CD4-positive, CD25-positive, alpha-beta regulatory T cell (primary cell): ENCODE data around the gene MUSK. TPM values are rescaled to one million over a fixed set of nuclear protein-coding genes. Genes with fewer than 3 reads are reported as not detected.

Source experiments
- ATAC-seq, 2 donors: fragments of 150-1000 bp; cut with Tn5 transposase; one replicate each; pipeline ENCODE4 v1.10.0; 2021; ENCODE audit warnings: low read depth in 2 of 2, moderate number of reproducible peaks in 2 of 2, moderate library complexity in 1 of 2
- DNase-seq, 3 donors: peaks; one replicate each; pipeline versions ENCODE4 v3.0.0 to v3.0.0-alpha.2; 2012 to 2022; ENCODE audit warnings: mixed read lengths in 1 of 3
- H3K27ac ChIP-seq: one replicate; pipeline ENCODE4 v1.7.0; 2013; ENCODE audit warnings: mild to moderate bottlenecking, low read length; ENCODE audit not compliant: insufficient read depth, poor library complexity, severe bottlenecking
- H3K27me3 ChIP-seq: one replicate; pipeline ENCODE4 v1.7.0; 2013; ENCODE audit warnings: low read length; ENCODE audit not compliant: control insufficient read depth, insufficient read depth
- H3K36me3 ChIP-seq: one replicate; pipeline ENCODE4 v1.7.0; 2013; ENCODE audit warnings: mild to moderate bottlenecking, low read length, moderate library complexity; ENCODE audit not compliant: control insufficient read depth, insufficient read depth
- H3K4me1 ChIP-seq: 2 replicates; pipeline ENCODE4 v1.7.0; 2013; ENCODE audit warnings: mild to moderate bottlenecking, low read length; ENCODE audit not compliant: insufficient read depth, control insufficient read depth, poor library complexity, severe bottlenecking
- H3K4me3 ChIP-seq: one replicate; pipeline ENCODE4 v1.7.0; 2013; ENCODE audit warnings: low read depth, mild to moderate bottlenecking, low read length, moderate library complexity
- H3K9me3 ChIP-seq, 2 experiments: 1 replicate in 1 of 2; 2 replicates in 1 of 2; pipeline ENCODE4 v1.7.0; 2013; ENCODE audit warnings: low read length in 2 of 2, mild to moderate bottlenecking in 1 of 2, moderate library complexity in 1 of 2; ENCODE audit not compliant: control insufficient read depth in 2 of 2
- H3K27ac Mint-ChIP-seq, 3 donors: one replicate each; pipeline ENCODE4 v1.8.0; 2020 to 2022; ENCODE audit warnings: mild to moderate bottlenecking in 3 of 3, mixed read lengths in 3 of 3, moderate library complexity in 2 of 3
- H3K27me3 Mint-ChIP-seq: one replicate; pipeline ENCODE4 v1.8.0; 2022; ENCODE audit warnings: mild to moderate bottlenecking, mixed read lengths
- H3K36me3 Mint-ChIP-seq: one replicate; pipeline ENCODE4 v1.8.0; 2020; ENCODE audit warnings: mixed read lengths
- H3K4me1 Mint-ChIP-seq, 4 donors: one replicate each; pipeline ENCODE4 v1.8.0; 2020 to 2022; ENCODE audit warnings: mixed read lengths in 4 of 4, mild to moderate bottlenecking in 1 of 4
- H3K4me3 Mint-ChIP-seq, 4 donors: one replicate each; pipeline ENCODE4 v1.8.0; 2020 to 2022; ENCODE audit warnings: mild to moderate bottlenecking in 4 of 4, mixed read lengths in 4 of 4, moderate library complexity in 3 of 4
- H3K9me3 Mint-ChIP-seq, 7 donors: one replicate each; pipeline ENCODE4 v1.8.0; 2020 to 2022; ENCODE audit warnings: mixed read lengths in 7 of 7, mild to moderate bottlenecking in 3 of 7, moderate library complexity in 2 of 7
- polyA plus RNA-seq, 4 donors: library from polyadenylated mRNA; unstranded; fragments of 300-500 nt; fragmentation: Illumina TruSeq; gene quantifications; one replicate each; pipeline ENCODE4 v1.2.3, GENCODE V29; 2021
- total RNA-seq: library from RNA; stranded (reverse); gene quantifications from one replicate; pipeline ENCODE4 v1.2.3, GENCODE V29; 2022

Gene MUSK
- total and polyA plus RNA-seq, 5 donors from 2014 or later: not detected

DNA sequence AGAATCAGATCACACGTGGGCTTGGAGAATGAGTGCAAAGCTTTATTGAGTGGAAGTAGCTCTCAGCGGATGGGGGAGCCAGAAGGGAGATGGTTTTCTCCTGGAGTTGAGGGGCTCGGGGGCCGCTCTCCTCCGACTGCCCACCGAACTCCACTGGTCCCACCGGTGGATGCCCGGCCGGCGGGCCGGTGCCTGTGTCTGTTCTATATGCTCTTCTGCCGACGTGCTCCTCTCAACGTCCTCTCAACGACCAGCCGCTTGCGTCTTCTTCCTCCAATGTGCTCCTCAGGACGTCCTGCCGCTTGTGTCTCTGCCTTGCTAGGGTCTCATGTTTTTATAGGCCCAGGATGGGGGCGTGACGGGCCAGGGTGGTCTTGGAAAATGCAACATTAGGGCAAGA lies 161.9 kb downstream of the MUSK start:
- peaks cover 0 to 4% (median 2%) of the 10 kb centered on the region in 7 donors for H3K9me3 Mint-ChIP-seq
- H3K27ac Mint-ChIP-seq: no peak overlapping the region
- no peaks in the 10 kb centered on the region for H3K27me3 ChIP-seq
- no peaks in the 10 kb centered on the region for H3K36me3 ChIP-seq
- no peak overlapping the region for H3K27ac ChIP-seq
- no peaks in the 10 kb centered on the region for H3K4me1 Mint-ChIP-seq
- no peaks in the 10 kb centered on the region for H3K9me3 ChIP-seq
- H3K36me3 Mint-ChIP-seq: no peaks in the 10 kb centered on the region
- H3K4me1 ChIP-seq: no peaks in the 10 kb centered on the region
- H3K4me3 ChIP-seq: no peak overlapping the region
- no peak for DNase-seq
- H3K27me3 Mint-ChIP-seq: peaks cover 4% of the 10 kb centered on the region
- ATAC-seq: no peak
- no peak overlapping the region for H3K4me3 Mint-ChIP-seq

DNA sequence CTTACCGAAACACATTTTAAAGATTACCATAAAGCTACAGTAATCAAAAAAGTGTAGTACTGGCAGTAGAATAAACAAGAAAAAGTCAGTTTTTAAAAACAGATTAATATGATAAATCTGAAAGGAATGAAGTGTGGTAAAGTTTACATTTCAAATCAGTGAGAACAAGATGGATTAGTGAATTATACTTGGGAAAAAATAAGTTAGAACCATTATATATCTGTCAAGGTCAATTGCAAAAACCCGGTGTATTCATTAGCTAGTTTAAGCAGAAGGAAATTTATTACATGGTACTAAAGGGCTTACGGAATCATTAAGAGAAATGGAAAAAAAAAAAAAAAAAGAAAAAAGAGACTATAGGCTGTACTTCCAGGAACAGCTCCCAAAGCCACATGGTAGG lies 164.3 kb downstream of the MUSK start:
- H3K36me3 ChIP-seq: no peaks in the 10 kb centered on the region
- Mint-ChIP-seq H3K27ac (peak overlapping the region in 1 of 3 donors; percentile 12), H3K4me1 (no peaks in the 10 kb centered on the region), H3K4me3 (no peak overlapping the region), H3K36me3 (no peaks in the 10 kb centered on the region), H3K9me3 (peaks cover 0 to 9% (median 2%) of the 10 kb centered on the region in 7 donors), H3K27me3 (peaks cover 4% of the 10 kb centered on the region)
- no peak overlapping the region for H3K4me3 ChIP-seq
- H3K27ac ChIP-seq: no peak overlapping the region
- no peaks in the 10 kb centered on the region for H3K27me3 ChIP-seq
- ATAC-seq: no peak
- DNase-seq: no peak
- no peaks in the 10 kb centered on the region for H3K4me1 ChIP-seq
- no peaks in the 10 kb centered on the region for H3K9me3 ChIP-seq

DNA sequence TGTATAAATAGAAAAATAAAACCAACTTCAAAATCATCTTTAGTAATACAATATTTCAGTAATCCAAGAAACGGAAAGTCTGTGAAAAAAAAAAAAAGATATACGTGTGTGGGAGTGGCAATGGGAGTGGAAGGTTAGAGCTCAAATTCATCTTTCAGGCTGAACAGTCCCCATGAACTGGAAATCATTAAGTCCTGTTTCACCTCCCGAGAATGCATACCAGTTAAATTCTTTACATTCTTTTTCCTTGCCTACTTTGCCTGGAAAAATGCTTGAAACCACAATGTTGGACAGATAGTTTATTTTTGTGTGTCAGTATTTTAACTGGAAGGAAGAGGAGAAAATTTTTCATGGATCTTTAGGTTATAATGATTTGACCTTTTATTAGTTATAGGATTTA lies 166.8 kb downstream of the MUSK start:
- H3K4me3 Mint-ChIP-seq: no peak overlapping the region
- Histone ChIP-seq H3K9me3 (no peaks in the 10 kb centered on the region), H3K27ac (no peak overlapping the region), H3K27me3 (no peaks in the 10 kb centered on the region), H3K4me1 (no peaks in the 10 kb centered on the region), H3K4me3 (no peak overlapping the region), H3K36me3 (no peaks in the 10 kb centered on the region)
- ATAC-seq (no peak), DNase-seq (no peak)
- H3K27ac Mint-ChIP-seq: no peak overlapping the region
- H3K27me3 Mint-ChIP-seq: peaks cover 4% of the 10 kb centered on the region
- H3K9me3 Mint-ChIP-seq: peaks cover 2 to 9% (median 2%) of the 10 kb centered on the region in 7 donors
- no peaks in the 10 kb centered on the region for H3K36me3 Mint-ChIP-seq
- no peaks in the 10 kb centered on the region for H3K4me1 Mint-ChIP-seq

DNA sequence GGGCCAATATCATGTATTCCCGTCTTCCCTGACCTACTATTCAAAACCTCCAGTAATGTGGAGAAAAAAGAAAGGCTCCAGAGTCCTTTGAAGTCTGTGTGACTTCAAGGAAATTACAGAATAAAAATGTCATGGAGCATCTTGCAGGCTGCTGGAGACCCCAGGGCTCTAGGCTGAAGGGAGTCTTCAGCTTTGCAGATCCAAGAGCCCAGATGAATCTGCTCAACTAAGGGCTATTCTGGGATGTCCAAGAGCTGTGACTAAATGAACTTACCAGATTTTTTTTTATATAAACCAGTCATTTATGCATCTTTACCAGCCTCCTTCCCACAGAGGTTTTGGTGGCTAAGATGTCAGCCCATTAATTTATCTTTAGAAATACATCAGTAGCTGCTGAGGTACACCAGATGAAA lies 167.3 kb downstream of the MUSK start:
- no peaks in the 10 kb centered on the region for H3K36me3 ChIP-seq
- no peaks in the 10 kb centered on the region for H3K27me3 ChIP-seq
- H3K9me3 ChIP-seq: no peaks in the 10 kb centered on the region
- H3K4me1 Mint-ChIP-seq: no peaks in the 10 kb centered on the region
- H3K36me3 Mint-ChIP-seq: no peaks in the 10 kb centered on the region
- ATAC-seq (no peak), DNase-seq (no peak)
- no peak overlapping the region for H3K27ac Mint-ChIP-seq
- H3K27ac ChIP-seq: no peak overlapping the region
- H3K27me3 Mint-ChIP-seq: no peaks in the 10 kb centered on the region
- no peak overlapping the region for H3K4me3 ChIP-seq
- no peaks in the 10 kb centered on the region for H3K4me1 ChIP-seq
- H3K4me3 Mint-ChIP-seq: no peak overlapping the region
- H3K9me3 Mint-ChIP-seq: peaks cover 3 to 9% (median 5%) of the 10 kb centered on the region in 7 donors

DNA sequence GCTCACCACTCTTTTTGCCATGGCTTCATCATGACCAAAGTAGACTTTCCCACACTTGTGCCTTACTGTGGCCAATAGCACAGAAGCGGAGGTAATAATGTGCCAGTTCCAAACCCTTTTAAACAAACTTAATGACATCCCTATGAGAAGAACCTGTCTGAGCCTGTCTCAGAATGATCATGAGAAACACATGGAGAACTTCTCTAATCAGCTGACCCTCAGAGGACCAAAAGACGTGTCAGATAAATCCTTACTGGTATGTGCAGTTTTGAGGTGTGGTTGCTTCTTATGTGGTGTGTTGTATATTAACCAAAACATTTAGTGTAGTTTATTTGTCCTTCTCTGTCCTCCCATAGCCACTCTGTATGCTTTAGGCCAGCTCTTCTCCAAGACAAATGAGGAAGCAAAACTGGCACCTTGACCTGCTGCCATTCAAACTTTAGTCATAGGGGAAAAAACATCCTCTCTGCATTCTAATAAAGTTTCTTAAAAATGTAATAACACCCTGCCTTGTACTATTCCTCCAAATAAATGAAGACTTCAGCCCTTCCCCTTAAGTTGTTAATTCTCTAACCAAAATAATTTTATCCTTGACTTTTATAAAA lies 168.9 kb downstream of the MUSK start:
- Histone ChIP-seq H3K4me3 (no peak overlapping the region), H3K9me3 (no peaks in the 10 kb centered on the region), H3K27ac (no peak overlapping the region), H3K36me3 (no peaks in the 10 kb centered on the region), H3K27me3 (no peaks in the 10 kb centered on the region), H3K4me1 (no peaks in the 10 kb centered on the region)
- H3K27ac Mint-ChIP-seq: no peak overlapping the region
- no peaks in the 10 kb centered on the region for H3K36me3 Mint-ChIP-seq
- H3K4me1 Mint-ChIP-seq: no peaks in the 10 kb centered on the region
- DNase-seq (no peak), ATAC-seq (no peak)
- H3K9me3 Mint-ChIP-seq: peaks cover 3 to 9% (median 5%) of the 10 kb centered on the region in 7 donors
- no peaks in the 10 kb centered on the region for H3K27me3 Mint-ChIP-seq
- H3K4me3 Mint-ChIP-seq: no peak overlapping the region

DNA sequence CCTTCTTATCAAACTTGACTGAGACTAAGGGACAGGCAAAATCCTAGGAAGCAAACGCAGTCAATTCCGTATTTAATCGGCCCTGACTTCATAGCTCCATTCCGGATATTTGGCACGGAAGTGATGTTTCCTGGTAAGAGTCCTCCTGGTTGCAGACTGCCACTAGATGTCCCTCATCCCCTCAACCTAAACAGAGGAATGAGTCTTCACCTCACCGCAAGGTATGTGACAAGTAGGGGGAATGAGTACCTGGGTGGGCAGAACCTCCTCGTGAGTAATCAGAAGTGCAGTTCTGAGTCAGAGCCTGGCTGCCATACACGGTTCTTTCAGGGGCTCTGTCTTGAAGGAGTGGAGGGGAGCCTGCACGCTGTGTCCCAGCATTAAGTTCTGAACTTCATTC lies 173.6 kb downstream of the MUSK start:
- Mint-ChIP-seq H3K9me3 (peaks cover 1 to 10% (median 5%) of the 10 kb centered on the region in 7 donors), H3K4me1 (no peaks in the 10 kb centered on the region), H3K27me3 (no peaks in the 10 kb centered on the region), H3K27ac (no peak overlapping the region), H3K36me3 (peaks cover 5% of the 10 kb centered on the region), H3K4me3 (no peak overlapping the region)
- ATAC-seq (no peak), DNase-seq (no peak)
- Histone ChIP-seq H3K4me1 (no peaks in the 10 kb centered on the region), H3K4me3 (no peak overlapping the region), H3K27ac (no peak overlapping the region), H3K36me3 (no peaks in the 10 kb centered on the region), H3K27me3 (no peaks in the 10 kb centered on the region), H3K9me3 (no peaks in the 10 kb centered on the region)

DNA sequence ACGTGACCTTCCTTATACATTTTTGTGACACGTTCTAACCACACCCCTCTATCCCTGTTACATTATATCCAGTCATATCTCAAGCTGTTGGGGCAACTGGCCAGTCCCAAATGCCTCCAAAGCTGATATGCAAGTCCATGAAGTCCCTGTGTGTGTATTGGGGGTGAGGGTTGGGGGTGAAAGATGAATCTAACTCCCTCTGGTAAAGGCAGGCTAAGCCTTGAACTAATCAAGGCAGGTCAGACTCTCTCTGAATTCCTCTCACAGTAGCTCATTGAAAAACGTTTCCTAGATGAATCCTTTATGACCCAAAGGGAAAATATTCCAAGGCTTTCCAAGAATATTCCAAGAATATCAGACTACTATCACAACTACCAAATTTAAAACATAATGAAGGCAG lies 174.4 kb downstream of the MUSK start:
- ATAC-seq: no peak
- Mint-ChIP-seq H3K36me3 (peaks cover 5% of the 10 kb centered on the region), H3K27me3 (no peaks in the 10 kb centered on the region), H3K9me3 (peaks cover 0 to 10% (median 5%) of the 10 kb centered on the region in 7 donors), H3K27ac (no peak overlapping the region), H3K4me3 (no peak overlapping the region), H3K4me1 (no peaks in the 10 kb centered on the region)
- Histone ChIP-seq H3K4me3 (no peak overlapping the region), H3K36me3 (no peaks in the 10 kb centered on the region), H3K27ac (no peak overlapping the region), H3K9me3 (no peaks in the 10 kb centered on the region), H3K4me1 (no peaks in the 10 kb centered on the region), H3K27me3 (no peaks in the 10 kb centered on the region)
- no peak for DNase-seq

DNA sequence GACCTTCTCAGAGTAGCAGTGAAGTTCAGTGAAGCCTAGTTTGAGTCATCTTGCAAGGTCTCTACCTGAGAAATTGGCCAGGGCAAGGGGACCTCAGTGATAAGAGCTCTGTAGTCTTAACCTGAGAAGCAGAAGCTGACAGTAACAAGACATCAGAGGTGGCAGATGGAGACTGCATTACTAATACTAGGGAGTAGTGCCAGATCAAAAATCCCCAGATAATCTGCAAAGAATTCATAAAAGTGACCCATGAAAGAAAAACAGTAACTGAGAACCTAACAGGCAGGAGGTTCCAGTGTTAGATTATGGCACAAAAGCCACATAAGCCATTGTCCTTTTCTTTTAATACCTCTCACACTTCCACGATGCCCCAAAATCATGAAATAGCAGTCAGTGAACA lies 175.5 kb downstream of the MUSK start:
- H3K4me1 ChIP-seq: no peaks in the 10 kb centered on the region
- no peak overlapping the region for H3K4me3 ChIP-seq
- Mint-ChIP-seq H3K9me3 (peaks cover 0 to 8% (median 5%) of the 10 kb centered on the region in 7 donors), H3K36me3 (peaks cover 5% of the 10 kb centered on the region), H3K4me1 (no peaks in the 10 kb centered on the region), H3K27ac (no peak overlapping the region), H3K4me3 (no peak overlapping the region), H3K27me3 (no peaks in the 10 kb centered on the region)
- H3K36me3 ChIP-seq: no peaks in the 10 kb centered on the region
- no peaks in the 10 kb centered on the region for H3K27me3 ChIP-seq
- H3K27ac ChIP-seq: no peak overlapping the region
- DNase-seq: no peak
- ATAC-seq: no peak
- no peaks in the 10 kb centered on the region for H3K9me3 ChIP-seq
